IPS-20b (cell line): Measurements from ENCODE around the gene CMTM5.

ENCODE experiments used
- H3K27ac ChIP-seq: one replicate; pipeline ENCODE4 v1.5.1; 2013; ENCODE audit warnings: low read length
- H3K27me3 ChIP-seq: 2 replicates; pipeline ENCODE4 v1.6.1; 2013; ENCODE audit warnings: mild to moderate bottlenecking, low read length, inconsistent platforms; ENCODE audit not compliant: insufficient read depth
- H3K36me3 ChIP-seq: 2 replicates; pipeline ENCODE4 v1.6.1; 2013; ENCODE audit warnings: low read depth, mild to moderate bottlenecking, inconsistent platforms, low read length, moderate library complexity; ENCODE audit not compliant: insufficient read depth
- H3K4me1 ChIP-seq: 2 replicates; pipeline ENCODE4 v1.6.1; 2013; ENCODE audit warnings: mild to moderate bottlenecking, control low read depth, inconsistent platforms, low read length, moderate library complexity; ENCODE audit not compliant: insufficient read depth
- H3K4me3 ChIP-seq: 2 replicates; pipeline ENCODE4 v1.5.1; 2013; ENCODE audit warnings: mild to moderate bottlenecking, low read length, inconsistent platforms
- H3K9ac ChIP-seq: 2 replicates; pipeline ENCODE4 v1.6.1; 2013; ENCODE audit warnings: low read depth, mild to moderate bottlenecking, inconsistent platforms, low read length, moderate library complexity
- H3K9me3 ChIP-seq: 2 replicates; pipeline ENCODE4 v1.6.1; 2013; ENCODE audit warnings: mild to moderate bottlenecking, low read depth, low read length, inconsistent platforms; ENCODE audit not compliant: insufficient read depth

Gene CMTM5

GRCh38 chr14:23403908-23404307, 27.1 kb downstream of the CMTM5 start:
- no peak overlapping the region for H3K4me3 ChIP-seq
- H3K9ac ChIP-seq, result no peak overlapping the region
- peaks cover 37% of the 10 kb centered on the region; the same call in 1 of the 2 replicates for H3K27me3 ChIP-seq
- no peaks in the 10 kb centered on the region for H3K4me1 ChIP-seq
- no peaks in the 10 kb centered on the region for H3K36me3 ChIP-seq
- H3K27ac ChIP-seq, result no peak overlapping the region
- H3K9me3 ChIP-seq, result no peaks in the 10 kb centered on the region

- H3K27ac ChIP-seq, result no peak overlapping the region
- H3K9ac ChIP-seq, result no peak overlapping the region
- H3K9me3 ChIP-seq, result no peaks in the 10 kb centered on the region
- no peaks in the 10 kb centered on the region for H3K36me3 ChIP-seq
- H3K4me1 ChIP-seq, result no peaks in the 10 kb centered on the region
- H3K27me3 ChIP-seq, result peaks cover 37% of the 10 kb centered on the region; the same call in 1 of the 2 replicates
- H3K4me3 ChIP-seq, result no peak overlapping the region
These were observed 27.6 kb downstream of the CMTM5 start for GRCh38 chr14:23404331-23404900.

GRCh38 chr14:23405096-23405495, 28.2 kb downstream of the CMTM5 start:
- no peak overlapping the region for H3K9ac ChIP-seq
- no peaks in the 10 kb centered on the region for H3K36me3 ChIP-seq
- H3K27ac ChIP-seq, result no peak overlapping the region
- no peak overlapping the region for H3K4me3 ChIP-seq
- no peaks in the 10 kb centered on the region for H3K4me1 ChIP-seq
- peaks cover 37% of the 10 kb centered on the region; the same call in 1 of the 2 replicates for H3K27me3 ChIP-seq
- no peaks in the 10 kb centered on the region for H3K9me3 ChIP-seq

- Histone ChIP-seq H3K4me3 (no peak overlapping the region), H3K9ac (no peak overlapping the region), H3K27me3 (peaks cover 37% of the 10 kb centered on the region; the same call in 1 of the 2 replicates), H3K36me3 (no peaks in the 10 kb centered on the region), H3K27ac (no peak overlapping the region), H3K4me1 (no peaks in the 10 kb centered on the region), H3K9me3 (no peaks in the 10 kb centered on the region)
These were observed 28.7 kb downstream of the CMTM5 start for GRCh38 chr14:23405516-23406025.

- H3K4me1 ChIP-seq, result no peaks in the 10 kb centered on the region
- H3K36me3 ChIP-seq, result no peaks in the 10 kb centered on the region
- no peak overlapping the region for H3K4me3 ChIP-seq
- H3K9ac ChIP-seq, result no peak overlapping the region
- H3K27ac ChIP-seq, result no peak overlapping the region
- H3K9me3 ChIP-seq, result no peaks in the 10 kb centered on the region
- H3K27me3 ChIP-seq, result peaks cover 37% of the 10 kb centered on the region; the same call in 1 of the 2 replicates
These were observed 29.4 kb downstream of the CMTM5 start for GRCh38 chr14:23406244-23406643.

- no peak overlapping the region for H3K27ac ChIP-seq
- H3K9ac ChIP-seq, result no peak overlapping the region
- no peaks in the 10 kb centered on the region for H3K36me3 ChIP-seq
- peaks cover 33% of the 10 kb centered on the region; the same call in 1 of the 2 replicates for H3K27me3 ChIP-seq
- no peaks in the 10 kb centered on the region for H3K4me1 ChIP-seq
- H3K4me3 ChIP-seq, result no peak overlapping the region
- no peaks in the 10 kb centered on the region for H3K9me3 ChIP-seq
These were observed 30.0 kb downstream of the CMTM5 start for GRCh38 chr14:23406725-23407355.

- peaks cover 26% of the 10 kb centered on the region; the same call in 1 of the 2 replicates for H3K27me3 ChIP-seq
- no peaks in the 10 kb centered on the region for H3K36me3 ChIP-seq
- no peak within 1 kb of the TSS for H3K4me3 ChIP-seq
- H3K27ac ChIP-seq, result no peak within 1 kb of the TSS
- H3K9ac ChIP-seq, result no peak within 1 kb of the TSS
- no peaks in the 10 kb centered on the region for H3K9me3 ChIP-seq
- no peaks in the 10 kb centered on the region for H3K4me1 ChIP-seq
These were observed 30.9 kb downstream of the CMTM5 start, which contains the start of gene MYH6 for GRCh38 chr14:23407516-23408306. MYH6 (minus strand) TSS chr14:23408273; CDS start chr14:23407223, 1,050 bp downstream.

GRCh38 chr14:23408307-23408630, 31.4 kb downstream of the CMTM5 start:
- Histone ChIP-seq H3K27ac (no peak overlapping the region), H3K27me3 (peaks cover 20% of the 10 kb centered on the region; the same call in 1 of the 2 replicates), H3K9ac (no peak overlapping the region), H3K36me3 (no peaks in the 10 kb centered on the region), H3K9me3 (no peaks in the 10 kb centered on the region), H3K4me1 (no peaks in the 10 kb centered on the region), H3K4me3 (no peak overlapping the region)

GRCh38 chr14:23409475-23409874, 32.6 kb downstream of the CMTM5 start:
- H3K9me3 ChIP-seq, result no peaks in the 10 kb centered on the region
- peaks cover 9% of the 10 kb centered on the region; the same call in 1 of the 2 replicates for H3K27me3 ChIP-seq
- H3K36me3 ChIP-seq, result no peaks in the 10 kb centered on the region
- no peaks in the 10 kb centered on the region for H3K4me1 ChIP-seq
- H3K4me3 ChIP-seq, result no peak overlapping the region
- no peak overlapping the region for H3K27ac ChIP-seq
- H3K9ac ChIP-seq, result no peak overlapping the region

GRCh38 chr14:23409966-23410635, 33.3 kb downstream of the CMTM5 start:
- no peak overlapping the region for H3K4me3 ChIP-seq
- H3K27ac ChIP-seq, result no peak overlapping the region
- no peaks in the 10 kb centered on the region for H3K9me3 ChIP-seq
- H3K9ac ChIP-seq, result no peak overlapping the region
- H3K4me1 ChIP-seq, result no peaks in the 10 kb centered on the region
- peaks cover 9% of the 10 kb centered on the region; the same call in 1 of the 2 replicates for H3K27me3 ChIP-seq
- no peaks in the 10 kb centered on the region for H3K36me3 ChIP-seq
